ENCODE measurements around the gene OCA2.
"Not testable (repeated sequence)": the region's sequence is repeated elsewhere in the genome, so short reads cannot be mapped to it uniquely, and the experiment has no call there.

Gene OCA2

GRCh38 chr15:27871078-27871901 is 227.8 kb downstream of the OCA2 start:
- no peak for DNase-seq (ENCODE audit: low read depth)

- DNase-seq (ENCODE audit: low read depth): no peak
Measured at GRCh38 chr15:27870320-27870719, 228.8 kb downstream of the OCA2 start.

GRCh38 chr15:27869697-27870281 is 229.3 kb downstream of the OCA2 start:
- DNase-seq (ENCODE audit: low read depth): no peak

- no peak for DNase-seq (ENCODE audit: low read depth)
Measured at GRCh38 chr15:27868828-27869404, 230.2 kb downstream of the OCA2 start.

GRCh38 chr15:27867861-27868260 is 231.3 kb downstream of the OCA2 start:
- no peak for DNase-seq (ENCODE audit: low read depth)

- DNase-seq (ENCODE audit: low read depth): no peak
Measured at GRCh38 chr15:27866505-27867165, 232.5 kb downstream of the OCA2 start.

- no peak for DNase-seq (ENCODE audit: low read depth)
Measured at GRCh38 chr15:27865926-27866325, 233.2 kb downstream of the OCA2 start.

GRCh38 chr15:27865323-27865922 is 233.7 kb downstream of the OCA2 start:
- DNase-seq (ENCODE audit: low read depth): no peak

GRCh38 chr15:27864719-27865118 is 234.4 kb downstream of the OCA2 start:
- no peak for DNase-seq (ENCODE audit: low read depth)

GRCh38 chr15:27864086-27864485 is 235.0 kb downstream of the OCA2 start:
- no peak for DNase-seq (ENCODE audit: low read depth)

- DNase-seq (ENCODE audit: low read depth): no peak
Measured at GRCh38 chr15:27863000-27863399, 236.1 kb downstream of the OCA2 start.

GRCh38 chr15:27861171-27861570 is 237.9 kb downstream of the OCA2 start:
- DNase-seq (ENCODE audit: low read depth): no peak

- no peak for DNase-seq (ENCODE audit: low read depth)
Measured at GRCh38 chr15:27855137-27855536, 244.0 kb downstream of the OCA2 start.

GRCh38 chr15:27854601-27855000 is 244.5 kb downstream of the OCA2 start:
- DNase-seq (ENCODE audit: low read depth): no peak

GRCh38 chr15:27853624-27854455 is 245.3 kb downstream of the OCA2 start:
- DNase-seq (ENCODE audit: low read depth): no peak

GRCh38 chr15:27851858-27852210 is 247.3 kb downstream of the OCA2 start:
- no peak for DNase-seq (ENCODE audit: low read depth)

- DNase-seq (ENCODE audit: low read depth): no peak
Measured at GRCh38 chr15:27850981-27851857, 247.9 kb downstream of the OCA2 start.

GRCh38 chr15:27850050-27850449 is 249.1 kb downstream of the OCA2 start:
- no peak for DNase-seq (ENCODE audit: low read depth)

GRCh38 chr15:27848936-27849335 is 250.2 kb downstream of the OCA2 start:
- not testable (repeated sequence) for DNase-seq (ENCODE audit: low read depth)
